ENCODE results near the gene WDR90. TPM values are rescaled to one million over a fixed set of nuclear protein-coding genes. Genes with fewer than 3 reads are reported as not detected.
A peak's percentile ranks its signal among the peaks of the same experiment; 100 is the strongest.

The WDR90 gene
- total and polyA plus RNA-seq, 2 experiments from 2014 or later: 26.5 to 32.3 TPM

DNA sequence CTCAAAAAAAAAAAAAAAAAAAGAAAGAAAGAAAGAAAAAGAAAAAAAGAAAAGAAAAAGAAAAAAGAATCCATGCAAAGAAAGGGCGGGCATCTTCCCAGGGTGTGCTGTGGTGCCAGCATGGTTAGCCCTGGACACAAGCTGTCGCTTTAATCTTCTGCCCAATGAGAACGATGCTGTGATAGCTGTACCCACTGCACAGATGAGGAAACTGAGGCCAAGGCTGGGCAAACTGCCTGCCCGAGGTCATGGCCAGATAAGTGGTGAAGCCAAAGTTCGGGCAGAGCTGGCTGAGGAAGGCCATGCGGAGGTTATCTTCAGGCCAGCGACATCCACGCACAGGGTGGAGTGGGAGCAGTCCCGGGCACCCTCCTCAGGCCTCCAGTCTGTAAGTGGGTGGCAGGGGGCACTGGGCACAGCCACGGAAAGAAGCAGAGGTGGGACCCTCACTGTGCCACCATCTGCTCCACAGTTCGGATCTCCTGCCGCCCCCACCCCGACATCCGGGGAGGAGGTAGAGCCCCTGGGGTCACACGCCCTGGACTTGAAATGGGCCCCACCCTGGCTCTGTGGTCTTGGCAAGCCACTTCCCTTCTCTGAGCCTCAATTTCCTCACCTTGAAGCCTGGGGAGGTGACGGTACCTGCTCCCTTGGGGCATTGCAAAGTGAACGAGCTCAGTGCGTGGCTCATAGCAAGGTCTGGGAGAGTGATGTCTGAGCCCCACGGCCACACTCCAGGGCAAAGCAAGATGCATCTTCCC lies 49.9 kb downstream of the WDR90 start:
- TF ChIP-seq, protein P1, sequence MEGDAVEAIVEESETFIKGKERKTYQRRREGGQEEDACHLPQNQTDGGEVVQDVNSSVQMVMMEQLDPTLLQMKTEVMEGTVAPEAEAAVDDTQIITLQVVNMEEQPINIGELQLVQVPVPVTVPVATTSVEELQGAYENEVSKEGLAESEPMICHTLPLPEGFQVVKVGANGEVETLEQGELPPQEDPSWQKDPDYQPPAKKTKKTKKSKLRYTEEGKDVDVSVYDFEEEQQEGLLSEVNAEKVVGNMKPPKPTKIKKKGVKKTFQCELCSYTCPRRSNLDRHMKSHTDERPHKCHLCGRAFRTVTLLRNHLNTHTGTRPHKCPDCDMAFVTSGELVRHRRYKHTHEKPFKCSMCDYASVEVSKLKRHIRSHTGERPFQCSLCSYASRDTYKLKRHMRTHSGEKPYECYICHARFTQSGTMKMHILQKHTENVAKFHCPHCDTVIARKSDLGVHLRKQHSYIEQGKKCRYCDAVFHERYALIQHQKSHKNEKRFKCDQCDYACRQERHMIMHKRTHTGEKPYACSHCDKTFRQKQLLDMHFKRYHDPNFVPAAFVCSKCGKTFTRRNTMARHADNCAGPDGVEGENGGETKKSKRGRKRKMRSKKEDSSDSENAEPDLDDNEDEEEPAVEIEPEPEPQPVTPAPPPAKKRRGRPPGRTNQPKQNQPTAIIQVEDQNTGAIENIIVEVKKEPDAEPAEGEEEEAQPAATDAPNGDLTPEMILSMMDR (IDR thresholded peaks at IDR 0.05; ENCODE audit: low read depth, low read length): no peak
- Histone ChIP-seq H3K4me1 (ENCODE audit: low read depth) (peaks cover 3% of the 10 kb centered on the region), H3K9me3 (ENCODE audit: low read depth) (no peaks in the 10 kb centered on the region), H3K27me3 (peaks cover 100% of the 10 kb centered on the region), H3K27ac (no peak overlapping the region), H3K4me3 (no peak overlapping the region), H3K36me3 (no peaks in the 10 kb centered on the region)
- DNase-seq (ENCODE audit: low read depth in 1 of 2, low spot score in 1 of 2): no peak

DNA sequence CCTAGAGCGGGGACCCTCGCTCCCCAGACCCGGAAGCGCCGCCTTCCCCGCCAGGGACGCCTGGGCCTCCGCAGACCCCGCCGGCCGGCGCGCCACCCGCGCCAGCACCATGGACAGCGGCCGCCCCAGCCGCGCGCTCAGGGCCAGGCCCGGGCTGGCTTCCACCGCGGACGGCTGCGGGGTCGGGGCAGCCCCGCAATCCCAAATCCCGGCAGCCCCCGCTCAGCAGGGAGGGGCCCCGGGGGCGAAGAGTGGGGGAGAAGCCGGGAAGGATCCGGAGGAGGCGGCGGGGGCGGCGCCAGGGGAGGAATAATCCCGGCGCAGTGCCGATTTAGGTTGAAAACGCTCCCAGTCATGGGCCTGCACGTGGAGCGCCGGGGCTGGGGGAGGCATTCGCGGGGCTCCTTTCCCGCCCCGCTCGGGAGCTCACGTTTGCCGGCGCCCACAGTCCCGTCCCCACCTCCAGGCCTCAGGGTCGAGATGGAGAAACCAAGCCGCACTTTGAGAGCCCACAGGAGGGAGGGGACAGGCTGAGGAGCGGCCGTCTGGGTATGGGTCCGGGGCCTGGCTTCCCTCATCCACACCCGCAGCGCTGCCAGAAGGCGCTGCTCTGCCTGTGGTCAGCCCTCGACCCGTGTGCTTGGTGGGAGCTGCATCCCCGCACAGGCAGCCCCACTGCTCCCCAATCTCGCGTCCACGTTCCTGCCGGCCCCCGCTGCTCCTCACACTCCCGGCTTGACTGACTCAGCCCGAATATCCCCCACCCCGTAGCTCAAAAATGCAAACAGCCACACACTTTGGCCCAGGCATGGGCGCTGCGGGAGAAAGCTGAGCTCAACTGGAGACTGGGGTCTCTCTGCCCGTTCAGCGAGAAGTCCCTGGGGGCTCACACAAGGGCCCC lies 51.8 kb downstream of the WDR90 start:
- Histone ChIP-seq H3K27ac (no peak overlapping the region), H3K36me3 (no peaks in the 10 kb centered on the region), H3K4me1 (ENCODE audit: low read depth) (no peaks in the 10 kb centered on the region), H3K4me3 (no peak overlapping the region), H3K9me3 (ENCODE audit: low read depth) (no peaks in the 10 kb centered on the region), H3K27me3 (peaks cover 99% of the 10 kb centered on the region)
- TF ChIP-seq, protein P1 (IDR thresholded peaks at IDR 0.05; ENCODE audit: low read depth, low read length): no peak
- peak in 1 of 2 donors; percentile 79 for DNase-seq (ENCODE audit: low read depth in 1 of 2, low spot score in 1 of 2)

DNA sequence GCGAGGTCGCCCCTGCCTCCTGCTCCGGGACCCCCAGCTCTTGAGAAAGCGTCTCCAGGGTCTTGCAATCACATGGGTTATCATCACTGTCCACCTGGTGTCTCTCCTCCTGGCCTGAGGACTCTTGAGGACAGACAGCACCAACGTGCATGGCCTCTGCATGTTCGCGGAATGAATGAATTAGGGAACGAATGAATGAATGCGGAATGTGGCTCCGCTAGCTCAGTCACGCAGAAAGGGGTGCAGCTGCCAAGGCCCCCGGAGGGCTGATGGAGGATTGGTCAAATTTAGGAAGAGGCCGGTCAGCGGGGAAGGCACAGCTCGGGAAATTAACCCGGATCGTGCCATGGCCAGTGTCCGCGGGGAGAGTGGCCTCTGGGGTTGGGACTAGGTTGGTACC lies 53.2 kb downstream of the WDR90 start:
- TF ChIP-seq, protein P1 (IDR thresholded peaks at IDR 0.05; ENCODE audit: low read depth, low read length): no peak
- Histone ChIP-seq H3K36me3 (no peaks in the 10 kb centered on the region), H3K27ac (no peak overlapping the region), H3K9me3 (ENCODE audit: low read depth) (no peaks in the 10 kb centered on the region), H3K27me3 (peaks cover 99% of the 10 kb centered on the region), H3K4me1 (ENCODE audit: low read depth) (no peaks in the 10 kb centered on the region), H3K4me3 (no peak overlapping the region)
- DNase-seq (ENCODE audit: low read depth in 1 of 2, low spot score in 1 of 2): no peak

DNA sequence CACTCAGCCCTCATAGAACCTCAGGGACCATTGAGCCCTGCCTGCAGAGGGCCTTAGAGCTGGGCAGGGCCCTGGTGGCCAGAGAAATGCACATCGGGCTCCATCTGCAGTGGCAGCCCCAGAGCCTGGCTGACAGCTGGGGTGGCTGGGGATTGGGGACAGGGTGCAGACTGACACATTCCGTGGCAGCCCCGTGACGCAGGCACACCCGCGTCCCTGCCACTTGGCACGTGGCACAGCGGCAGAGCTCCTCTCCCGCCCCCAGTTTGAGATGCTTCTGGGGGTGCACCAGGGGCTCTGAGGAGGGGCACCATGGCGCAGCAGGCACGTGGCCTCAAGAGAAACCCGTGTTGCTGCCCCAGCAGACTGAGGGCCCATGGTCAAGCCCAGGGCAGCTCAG lies 54.2 kb downstream of the WDR90 start:
- Histone ChIP-seq H3K36me3 (no peaks in the 10 kb centered on the region), H3K4me3 (no peak overlapping the region), H3K27me3 (peaks cover 99% of the 10 kb centered on the region), H3K9me3 (ENCODE audit: low read depth) (no peaks in the 10 kb centered on the region), H3K4me1 (ENCODE audit: low read depth) (no peaks in the 10 kb centered on the region), H3K27ac (no peak overlapping the region)
- TF ChIP-seq, protein P1 (IDR thresholded peaks at IDR 0.05; ENCODE audit: low read depth, low read length): no peak
- DNase-seq (ENCODE audit: low read depth in 1 of 2, low spot score in 1 of 2): no peak

DNA sequence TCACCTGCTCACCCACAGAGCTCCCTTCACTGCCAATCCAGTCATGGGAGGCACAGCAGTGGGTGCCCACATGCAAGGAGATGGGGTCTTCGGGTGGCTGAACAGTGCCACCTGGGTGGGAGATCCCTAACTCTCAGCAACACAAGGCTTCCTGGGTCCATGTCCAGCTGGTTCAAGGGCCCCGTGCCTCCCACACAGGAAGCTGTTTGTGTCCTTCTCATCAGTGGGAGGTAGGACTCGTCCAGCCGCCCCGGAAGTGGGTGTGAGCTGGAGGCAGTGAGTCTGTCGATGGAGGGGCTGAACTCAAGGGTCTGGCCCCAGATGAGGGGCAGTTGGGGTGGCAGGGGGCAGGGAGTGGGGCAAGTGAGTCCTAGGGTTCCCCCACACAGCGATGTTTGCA lies 54.9 kb downstream of the WDR90 start:
- H3K36me3 ChIP-seq: no peaks in the 10 kb centered on the region
- H3K27ac ChIP-seq: no peak overlapping the region
- no peaks in the 10 kb centered on the region for H3K9me3 ChIP-seq (ENCODE audit: low read depth)
- no peak overlapping the region for H3K4me3 ChIP-seq
- H3K27me3 ChIP-seq: peaks cover 99% of the 10 kb centered on the region
- H3K4me1 ChIP-seq (ENCODE audit: low read depth): no peaks in the 10 kb centered on the region
- no peak for DNase-seq (ENCODE audit: low read depth in 1 of 2, low spot score in 1 of 2)
- TF ChIP-seq, protein P1 (IDR thresholded peaks at IDR 0.05; ENCODE audit: low read depth, low read length): no peak

Data from cardiac muscle cell (in vitro differentiated cells and primary cell).